GM10248 (cell line): Measurements from ENCODE around the gene DXO.

Source experiments
- CTCF ChIA-PET: fragments of 300-600 bp; sonication (Branson Sonifier 250); formaldehyde crosslinking; extraction: SDS; loops from one replicate; lab custom pipeline; 2021; ENCODE audit warnings: antibody characterized with exemption; lab: Yijun Ruan, JAX
- POLR2A ChIA-PET: fragments of 350-650 bp; sonication (Branson Sonifier 250); formaldehyde crosslinking; extraction: SDS; loops from one replicate; lab custom pipeline; 2020; ENCODE audit warnings: antibody characterized with exemption; lab: Yijun Ruan, JAX
- DNase-seq: peaks from one replicate; pipeline ENCODE4 v3.0.0; 2012; ENCODE audit errors: extremely low spot score
- CTCF ChIP-seq: IDR thresholded peaks from 2 replicates; pipeline ENCODE4 v1.5.1; 2012; ENCODE audit warnings: mild to moderate bottlenecking, low read depth; ENCODE audit errors: extremely low read depth, missing control alignments, control extremely low read depth

The DXO gene

DNA sequence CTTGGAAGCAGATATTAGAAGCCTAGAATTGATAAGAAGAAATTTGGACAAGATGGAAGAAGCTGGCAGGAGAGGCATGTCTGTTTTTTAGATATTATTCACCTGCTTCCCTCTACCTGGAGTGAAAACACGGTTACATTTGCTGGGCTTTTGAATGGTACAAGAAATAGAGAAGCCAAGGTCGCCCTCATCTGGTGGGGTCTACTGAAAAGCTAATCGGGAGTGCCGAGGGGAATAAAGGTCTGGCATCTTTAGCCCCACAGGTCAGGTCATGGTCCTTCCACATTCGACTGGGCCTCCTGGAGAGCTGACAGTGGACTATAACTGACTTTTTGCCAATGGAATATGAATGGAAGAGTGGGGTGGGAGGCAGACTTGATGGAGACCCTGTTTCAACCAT, 49.0 kb downstream of the DXO start:
- ChIA-PET POLR2A (no interaction called here), CTCF (interaction anchor here (1.0 to 2.8 kb wide), 5 partner anchors 9 to 42 kb away, joined by 3 to 10 read pairs (median 5); no protein-coding TSS in a partner anchor)
- peak; percentile 55 for TF ChIP-seq CTCF
- no peak for DNase-seq

GRCh38 chr6:31920811-31921210, 51.1 kb downstream of the DXO start:
- POLR2A ChIA-PET: interaction anchor here (1.2 kb wide), 1 partner anchor 58 kb away, joined by 3 read pairs; the partner anchor contains the start of gene NEU1
- no peak for DNase-seq

More at GRCh38 chr6:31920811-31921210, 51.1 kb downstream of the DXO start:
- no peak for TF ChIP-seq CTCF
- CTCF ChIA-PET: interaction anchor here (0.7 to 1.5 kb wide), 5 partner anchors 9 to 33 kb away, joined by 3 to 4 read pairs (median 4); no protein-coding TSS in a partner anchor
